DMS79 (cell line): ENCODE data around the gene EIF2AK2.
A peak's percentile ranks its signal among the peaks of the same experiment; 100 is the strongest.

Experiments used
- DNase-seq: peaks from one replicate; lab custom pipeline; 2025; lab: John Stamatoyannopoulos, UW

EIF2AK2 gene

DNA sequence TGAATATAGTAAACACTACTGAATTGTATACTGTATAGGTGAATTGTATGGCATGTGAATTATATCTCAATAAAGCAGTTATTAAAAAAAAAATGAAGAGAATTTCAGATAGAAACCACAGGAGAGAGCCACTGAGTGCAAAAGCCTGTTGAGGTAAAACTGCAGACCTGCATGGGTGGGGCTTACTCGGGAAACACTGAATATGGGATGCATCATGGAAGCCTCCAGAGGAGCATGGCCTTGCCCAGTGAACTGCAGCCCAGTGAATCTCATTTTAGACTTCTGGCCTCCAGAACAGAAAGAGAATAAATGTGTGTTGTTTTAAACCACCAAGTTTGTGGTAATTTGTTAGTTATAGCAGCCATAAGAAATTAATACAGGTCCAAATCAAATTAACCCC is 56.7 kb downstream of the EIF2AK2 start:
- DNase-seq, result no peak

GRCh38 chr2:37098416-37099118 is 58.2 kb downstream of the EIF2AK2 start:
- DNase-seq, result no peak

DNA sequence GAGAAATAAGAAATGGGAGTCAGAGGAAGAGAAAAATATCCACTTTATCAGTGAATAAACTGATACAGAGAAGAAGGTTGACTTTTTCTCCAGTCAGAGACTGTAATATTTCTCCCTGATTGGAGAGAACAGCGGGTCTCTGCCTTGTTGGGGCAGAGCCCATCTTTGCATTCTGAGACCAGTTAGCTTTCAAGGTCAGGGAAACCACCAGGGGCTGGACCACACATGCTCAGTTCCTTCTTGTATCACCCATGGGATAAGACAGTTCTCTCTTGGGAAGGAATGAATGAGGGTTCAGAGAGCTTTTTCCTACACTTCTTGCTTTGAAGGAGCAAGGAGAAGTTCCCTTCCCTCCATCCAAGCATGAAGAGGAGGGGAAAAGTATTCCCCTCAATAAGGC is 60.2 kb downstream of the EIF2AK2 start:
- no peak for DNase-seq

DNA sequence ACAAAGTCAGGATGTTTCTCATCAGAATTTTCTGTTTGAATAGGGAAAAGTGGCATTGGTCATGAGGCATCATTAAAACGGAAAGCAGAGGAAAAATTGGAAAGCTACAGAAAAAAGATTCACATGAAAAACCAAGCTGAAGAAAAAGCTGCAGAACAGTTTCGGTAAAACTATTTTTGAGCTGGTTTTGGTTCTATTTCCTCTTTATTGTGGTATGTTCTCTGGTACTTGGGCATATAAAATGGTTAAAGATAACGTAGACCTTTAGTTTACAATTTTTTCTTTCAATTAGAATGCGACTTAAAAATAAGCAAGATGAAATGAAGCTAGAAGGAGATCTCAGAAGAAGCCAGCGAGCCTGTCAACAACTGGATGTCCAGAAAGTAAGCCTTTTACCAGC is 64.9 kb downstream of the EIF2AK2 start:
- no peak for DNase-seq

DNA sequence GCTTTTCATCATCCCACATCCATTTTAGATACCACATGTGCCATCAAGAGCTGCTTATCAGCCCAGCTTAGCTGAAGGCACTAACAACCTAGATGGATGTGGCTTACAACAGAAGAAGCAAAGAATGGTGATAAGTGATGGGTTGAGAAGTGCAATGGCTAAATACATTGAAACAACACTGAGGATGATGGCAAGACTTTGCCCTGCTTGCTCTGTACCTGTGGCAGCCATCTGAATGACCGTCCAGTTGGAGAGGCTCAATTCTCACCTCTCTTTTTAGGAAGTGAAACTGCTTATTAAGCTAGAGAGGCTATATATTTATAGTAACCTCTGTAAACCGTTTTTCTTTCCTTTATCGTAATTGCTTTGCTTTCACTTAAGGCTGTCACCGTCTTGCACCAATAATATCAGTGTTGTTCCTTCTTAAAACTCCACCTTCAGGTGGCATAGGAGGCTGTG is 66.7 kb downstream of the EIF2AK2 start:
- DNase-seq, result no peak

DNA sequence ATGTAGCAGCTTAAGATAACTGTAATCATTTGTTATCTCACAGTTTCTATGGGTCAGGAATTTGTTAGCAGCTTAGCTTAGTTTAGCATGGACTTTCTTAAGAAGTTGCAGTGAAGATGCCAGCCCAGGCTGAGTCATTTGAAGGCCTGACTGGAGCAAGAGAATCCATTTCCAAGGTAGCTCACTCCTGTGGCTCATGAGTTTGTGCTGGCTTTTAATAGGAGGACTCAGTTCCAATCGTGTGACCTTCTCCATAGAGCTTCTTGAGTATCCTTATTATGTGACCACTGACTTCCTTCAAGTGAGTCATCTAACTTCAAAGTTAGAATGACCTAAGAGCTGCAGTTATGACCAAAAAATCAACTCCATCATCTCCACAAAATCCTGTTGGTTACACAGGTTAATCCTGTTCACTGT is 71.0 kb downstream of the EIF2AK2 start:
- no peak for DNase-seq

GRCh38 chr2:37084797-37085196 is 72.0 kb downstream of the EIF2AK2 start:
- no peak for DNase-seq

GRCh38 chr2:37083873-37084794 is 72.6 kb downstream of the EIF2AK2 start, which contains the start of the genes GPATCH11 and HEATR5B:
Gene GPATCH11, plus strand, starts transcription at chr2:37084518. Its CDS starts 3,864 bp downstream, at chr2:37088382.
Gene HEATR5B, minus strand, starts transcription at chr2:37084372. Its CDS starts 958 bp downstream, at chr2:37083414.
- peak; percentile 97 for DNase-seq

- no peak for DNase-seq
These were observed 76.1 kb downstream of the EIF2AK2 start for GRCh38 chr2:37080689-37081088.

DNA sequence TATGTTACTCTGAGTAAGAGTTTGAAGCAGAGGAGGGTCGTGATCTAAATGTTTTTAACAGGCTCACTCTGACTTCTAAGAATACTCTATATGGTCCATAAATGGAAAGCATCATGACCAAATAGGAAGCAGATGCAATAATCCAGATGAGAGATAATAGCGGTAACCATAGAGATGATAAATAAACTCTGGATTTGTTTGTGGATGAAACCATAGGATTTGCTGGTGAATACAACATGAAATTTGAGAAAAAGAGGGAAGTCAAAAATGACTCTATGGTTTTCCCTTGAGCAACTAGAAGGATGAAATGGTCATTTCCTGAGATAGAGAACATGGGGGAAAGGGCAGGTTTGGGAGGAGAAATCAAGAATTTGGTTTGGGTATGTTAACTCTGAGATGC is 76.5 kb downstream of the EIF2AK2 start:
- DNase-seq, result no peak

DNA sequence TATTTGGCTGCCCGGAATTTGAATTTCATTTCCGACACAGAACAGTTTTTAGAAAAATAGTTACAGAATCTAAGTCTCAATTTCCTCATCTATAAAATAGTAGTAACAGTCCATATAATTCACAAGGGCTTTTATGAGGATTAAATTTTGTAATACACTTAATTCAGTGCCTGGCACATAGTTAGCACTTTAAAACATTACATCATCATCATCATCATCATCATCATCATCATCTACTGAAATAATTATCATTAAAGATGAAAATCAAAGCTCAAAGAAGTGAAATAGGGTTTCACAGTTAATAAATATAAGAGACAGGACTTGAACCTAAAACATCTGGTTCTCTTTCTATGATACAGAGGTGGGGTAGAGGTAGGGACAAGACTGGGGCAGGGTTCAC is 85.8 kb downstream of the EIF2AK2 start:
- DNase-seq, result no peak

DNA sequence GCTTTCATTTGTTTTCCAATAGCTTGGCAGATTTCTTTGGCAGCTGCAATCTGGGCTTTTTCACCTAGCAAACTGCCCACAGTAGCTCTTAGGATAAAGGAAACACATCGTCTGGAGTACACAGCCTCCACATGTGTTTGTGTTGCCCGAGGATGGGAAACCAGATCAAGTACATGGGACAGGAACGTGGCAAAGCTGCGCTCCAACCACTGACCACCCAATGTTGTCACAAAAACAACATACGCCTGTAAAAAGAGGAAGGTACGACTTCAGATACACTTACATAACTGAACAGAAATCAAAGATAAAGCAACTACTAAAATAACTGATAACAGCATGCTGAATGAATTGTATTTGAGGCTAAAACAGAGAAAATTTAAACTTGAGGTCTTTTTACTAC is 88.1 kb downstream of the EIF2AK2 start:
- DNase-seq, result no peak

GRCh38 chr2:37061776-37062175 is 95.0 kb downstream of the EIF2AK2 start:
- DNase-seq, result no peak

GRCh38 chr2:37061013-37061711 is 95.6 kb downstream of the EIF2AK2 start:
- DNase-seq, result no peak

DNA sequence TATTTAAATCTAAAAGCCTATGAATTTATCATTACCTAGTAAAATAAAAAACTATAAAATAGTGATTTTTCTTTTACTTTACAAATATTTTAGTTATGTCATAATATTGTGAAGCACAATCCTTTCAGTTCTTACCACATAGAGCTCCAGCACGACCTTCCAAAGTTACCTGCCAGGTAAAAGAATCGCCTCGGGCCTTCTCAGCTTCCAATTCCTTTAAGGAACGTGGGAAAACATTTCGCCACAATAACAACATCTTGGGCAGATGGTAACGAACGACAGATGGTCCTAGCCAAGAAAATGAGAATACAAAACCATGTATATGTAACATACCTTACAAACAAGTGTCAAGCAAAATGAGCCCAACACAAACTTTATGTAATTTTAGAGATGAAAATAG is 96.3 kb downstream of the EIF2AK2 start:
- DNase-seq, result no peak

- DNase-seq, result no peak
These were observed 96.9 kb downstream of the EIF2AK2 start for GRCh38 chr2:37059841-37060240.

GRCh38 chr2:37052600-37053332 is 104.0 kb downstream of the EIF2AK2 start:
- DNase-seq, result no peak
